B cell (primary cell): ENCODE data around the gene PLCB1. TPM values are rescaled to one million over a fixed set of nuclear protein-coding genes. Genes with fewer than 3 reads are reported as not detected.

ENCODE experiments used
- ATAC-seq: fragments of 200-7000 bp; cut with Tn5 transposase; one replicate; pipeline ENCODE4 v1.10.0; 2021; ENCODE audit warnings: low read depth, mild to moderate bottlenecking, moderate number of reproducible peaks, moderate library complexity
- CTCF ChIA-PET: fragments of 350-600 bp; sonication (Branson Sonifier 250); formaldehyde crosslinking; loops from one replicate; lab custom pipeline; 2021; ENCODE audit warnings: antibody characterized with exemption, inconsistent platforms; lab: Charles Lee
- POLR2A ChIA-PET: fragments of 350-600 bp; sonication (Branson Sonifier 250); formaldehyde crosslinking; loops from one replicate; lab custom pipeline; 2021; ENCODE audit warnings: antibody characterized with exemption; lab: Charles Lee
- DNase-seq: peaks from one replicate; pipeline ENCODE4 v3.0.0; 2013
- H2AFZ ChIP-seq: 2 replicates; pipeline ENCODE4 v1.6.1; 2012; ENCODE audit warnings: mild to moderate bottlenecking, low read depth, low read length; ENCODE audit not compliant: insufficient read depth, poor library complexity, severe bottlenecking
- H3K27ac ChIP-seq, 2 donors: 1 replicate in 1 of 2; 2 replicates in 1 of 2; pipeline ENCODE4 v1.5.1; 2012 to 2013; ENCODE audit warnings: low read length in 2 of 2, mild to moderate bottlenecking in 2 of 2, moderate library complexity in 1 of 2
- H3K27me3 ChIP-seq, 4 experiments: fragments of 200-600 bp in 1 of 4; sonication (generic) in 1 of 4; replicated peaks in 1 of 4; 1 replicate in 2 of 4; 2 replicates in 2 of 4; pipeline versions ENCODE4 v1.6.1 to v1.7.0; 2013 to 2016; ENCODE audit warnings: low read length in 3 of 4, mild to moderate bottlenecking in 2 of 4, mixed read lengths in 1 of 4, moderate library complexity in 1 of 4; ENCODE audit not compliant: insufficient read depth in 4 of 4, control insufficient read depth in 3 of 4; ENCODE audit errors: control extremely low read depth in 1 of 4
- H3K36me3 ChIP-seq, 2 experiments: replicated peaks in 1 of 2; 1 replicate in 1 of 2; 2 replicates in 1 of 2; pipeline versions ENCODE4 v1.6.1 to v1.7.1; 2013; ENCODE audit warnings: low read length in 1 of 2; ENCODE audit not compliant: insufficient read depth in 2 of 2, control insufficient read depth in 1 of 2; ENCODE audit errors: control extremely low read depth in 1 of 2, extremely low read depth in 1 of 2
- H3K4me1 ChIP-seq, 2 donors: fragments of 200-600 bp in 1 of 2; sonication (generic) in 1 of 2; 1 replicate in 1 of 2; 2 replicates in 1 of 2; pipeline versions ENCODE4 v1.5.1 to v1.6.1; 2013 to 2017; ENCODE audit warnings: low read length in 2 of 2; ENCODE audit not compliant: control insufficient read depth in 2 of 2, insufficient read depth in 2 of 2
- H3K4me2 ChIP-seq: replicated peaks from 2 replicates; pipeline ENCODE3; 2012; ENCODE audit warnings: mild to moderate bottlenecking, low read depth, low read length; ENCODE audit not compliant: poor library complexity, severe bottlenecking
- H3K4me3 ChIP-seq, 5 experiments: fragments of 200-600 bp in 1 of 5; sonication (generic) in 1 of 5; 1 replicate in 3 of 5; 2 replicates in 2 of 5; pipeline versions ENCODE4 v1.5.1 to v1.7.0; 2011 to 2016; ENCODE audit warnings: low read length in 4 of 5, mild to moderate bottlenecking in 4 of 5, low read depth in 2 of 5, control low read depth in 1 of 5, moderate library complexity in 1 of 5; ENCODE audit not compliant: insufficient read depth in 1 of 5; ENCODE audit errors: control extremely low read depth in 1 of 5, extremely low read depth in 1 of 5
- H3K79me2 ChIP-seq: fragments of 200-600 bp; sonication (generic); one replicate; pipeline ENCODE4 v1.6.0; 2016; ENCODE audit warnings: low read length; ENCODE audit not compliant: control insufficient read depth, insufficient read depth
- H3K9ac ChIP-seq: fragments of 200-600 bp; sonication (generic); 2 replicates; pipeline ENCODE4 v1.6.1; 2017; ENCODE audit warnings: mild to moderate bottlenecking, low read length, moderate library complexity
- H3K9me3 ChIP-seq, 3 donors: one replicate each; pipeline versions ENCODE4 v1.6.1 to v1.7.1; 2013; ENCODE audit warnings: low read length in 2 of 3; ENCODE audit not compliant: control insufficient read depth in 2 of 3, insufficient read depth in 1 of 3; ENCODE audit errors: control extremely low read depth in 1 of 3
- H4K20me1 ChIP-seq: 2 replicates; pipeline ENCODE4 v1.6.0; 2012; ENCODE audit warnings: mild to moderate bottlenecking, low read length; ENCODE audit not compliant: insufficient read depth, control insufficient read depth, poor library complexity, severe bottlenecking
- H3K27ac Mint-ChIP-seq: one replicate; pipeline ENCODE4 v1.8.0; 2021; ENCODE audit warnings: mixed read lengths
- H3K27me3 Mint-ChIP-seq: one replicate; pipeline ENCODE4 v1.8.0; 2021; ENCODE audit warnings: mixed read lengths
- H3K4me1 Mint-ChIP-seq: one replicate; pipeline ENCODE4 v1.8.0; 2021; ENCODE audit warnings: mixed read lengths
- H3K4me3 Mint-ChIP-seq: one replicate; pipeline ENCODE4 v1.8.0; 2021; ENCODE audit warnings: mixed read lengths
- H3K9me3 Mint-ChIP-seq: one replicate; pipeline ENCODE4 v1.8.0; 2022; ENCODE audit warnings: mixed read lengths; ENCODE audit not compliant: insufficient read depth
- CTCF ChIP-seq: fragments of 200-600 bp; IDR thresholded peaks from one replicate; pipeline ENCODE4 v1.8.0; 2022; ENCODE audit warnings: antibody characterized with exemption, mild to moderate bottlenecking
- EZH2 ChIP-seq: IDR thresholded peaks from 2 replicates; pipeline ENCODE4 v1.6.1; 2012; ENCODE audit warnings: borderline replicate concordance, low read depth, mild to moderate bottlenecking, moderate library complexity, low read length; ENCODE audit not compliant: insufficient read depth, poor library complexity, severe bottlenecking
- WGBS: methylation state at CpG from one replicate; pipeline ENCODE4 v1.1.5; 2013; ENCODE audit warnings: missing lambda C conversion rate; ENCODE audit not compliant: insufficient coverage; 5-methylcytosine and 5-hydroxymethylcytosine counted together
- intact Hi-C: fragments of 100-400 bp; cut with micrococcal nuclease; formaldehyde crosslinking; loops from one replicate; pipeline ENCODE4 v1.10.0; 2022
- polyA plus RNA-seq: library from polyadenylated mRNA; depleted of rRNA; stranded (reverse); fragments of >200 nt; gene quantifications from 2 replicates; pipeline ENCODE4 v1.2.3, GENCODE V29; 2012
- total RNA-seq, 2 donors: library from RNA; stranded (reverse); fragments of 120-200 nt in 1 of 2; gene quantifications; 1 replicate in 1 of 2; 2 replicates in 1 of 2; pipeline versions ENCODE4 v1.2.3 to v1.2.4, GENCODE V29; 2013 to 2022

PLCB1 gene
- total and polyA plus RNA-seq, 2 donors (not counting 1 experiment from before 2014, with no cell fraction given) = 0.18 to 0.47 TPM

GRCh38 chr20:8913456-8913855, 781.4 kb downstream of the PLCB1 start:
- H3K4me3 ChIP-seq = no peak overlapping the region
- no peak for ATAC-seq
- Mint-ChIP-seq H3K9me3 (peaks cover 4% of the 10 kb centered on the region), H3K27ac (no peak overlapping the region), H3K4me3 (no peak overlapping the region), H3K4me1 (no peaks in the 10 kb centered on the region), H3K27me3 (no peaks in the 10 kb centered on the region)
- no peaks in the 10 kb centered on the region for H4K20me1 ChIP-seq
- no peaks in the 10 kb centered on the region for H3K9me3 ChIP-seq
- intact Hi-C loops = no loop called here
- H3K27me3 ChIP-seq = no peaks in the 10 kb centered on the region
- DNase-seq = no peak
- ChIA-PET CTCF (no interaction called here), POLR2A (no interaction called here)
- H3K36me3 ChIP-seq = no peaks in the 10 kb centered on the region
- H3K9ac ChIP-seq = no peak overlapping the region
- H2AFZ ChIP-seq = no peak overlapping the region
- no peaks in the 10 kb centered on the region for H3K79me2 ChIP-seq
- H3K4me1 ChIP-seq = no peaks in the 10 kb centered on the region
- H3K27ac ChIP-seq = no peak overlapping the region
- no peak overlapping the region for H3K4me2 ChIP-seq
- TF ChIP-seq EZH2 = no peak
- no peak for TF ChIP-seq CTCF

GRCh38 chr20:8914421-8914820, 782.4 kb downstream of the PLCB1 start:
- intact Hi-C loops = no loop called here
- no CpG with 5 or more reads among the region's 1 CpG for WGBS
- no peak overlapping the region for H3K4me3 Mint-ChIP-seq

More at GRCh38 chr20:8914421-8914820, 782.4 kb downstream of the PLCB1 start:
- H3K9me3 Mint-ChIP-seq = peaks cover 4% of the 10 kb centered on the region
- ChIA-PET CTCF (no interaction called here), POLR2A (no interaction called here)
- Histone ChIP-seq H3K27ac (no peak overlapping the region), H3K9ac (no peak overlapping the region), H3K9me3 (no peaks in the 10 kb centered on the region), H3K36me3 (no peaks in the 10 kb centered on the region), H2AFZ (no peak overlapping the region), H3K4me2 (no peak overlapping the region), H4K20me1 (no peaks in the 10 kb centered on the region), H3K27me3 (no peaks in the 10 kb centered on the region), H3K4me1 (no peaks in the 10 kb centered on the region), H3K4me3 (no peak overlapping the region), H3K79me2 (no peaks in the 10 kb centered on the region)
- no peaks in the 10 kb centered on the region for H3K27me3 Mint-ChIP-seq
- ATAC-seq = no peak
- no peak overlapping the region for H3K27ac Mint-ChIP-seq
- no peak for TF ChIP-seq CTCF
- no peak for TF ChIP-seq EZH2
- DNase-seq = no peak
- no peaks in the 10 kb centered on the region for H3K4me1 Mint-ChIP-seq
